Renal cortex interstitium (tissue), 3 donors: ENCODE data around the gene CCNG2. TPM values are rescaled to one million over a fixed set of nuclear protein-coding genes. Genes with fewer than 3 reads are reported as not detected.

Experiments
- polyA plus RNA-seq, 3 donors: library from polyadenylated mRNA; unstranded; fragments of 120-200 nt; gene quantifications; one replicate each; pipeline ENCODE4 v1.2.1, GENCODE V29; 2013; ENCODE audit not compliant: insufficient read length in 3 of 3

Gene CCNG2
- polyA plus RNA-seq, 3 donors: 126 to 169 (median 167) TPM

Other genes with a start within 250 kb of the CCNG2 start
- gene SEPTIN11, start 207.5 kb upstream of the CCNG2 start, polyA plus RNA-seq: 100 to 1,000 TPM; 255 to 308 (median 256) TPM
- gene CCNI, start 81.2 kb upstream of the CCNG2 start, polyA plus RNA-seq: 100 to 1,000 TPM; 411 to 470 (median 412) TPM